NCI-H1048 (cell line): ENCODE measurements around the gene ATP10A.
"Not testable (repeated sequence)": the region's sequence is repeated elsewhere in the genome, so short reads cannot be mapped to it uniquely, and the experiment has no call there.

Experiments used
- DNase-seq: peaks from one replicate; lab custom pipeline; 2025; lab: John Stamatoyannopoulos, UW

The ATP10A gene

DNA sequence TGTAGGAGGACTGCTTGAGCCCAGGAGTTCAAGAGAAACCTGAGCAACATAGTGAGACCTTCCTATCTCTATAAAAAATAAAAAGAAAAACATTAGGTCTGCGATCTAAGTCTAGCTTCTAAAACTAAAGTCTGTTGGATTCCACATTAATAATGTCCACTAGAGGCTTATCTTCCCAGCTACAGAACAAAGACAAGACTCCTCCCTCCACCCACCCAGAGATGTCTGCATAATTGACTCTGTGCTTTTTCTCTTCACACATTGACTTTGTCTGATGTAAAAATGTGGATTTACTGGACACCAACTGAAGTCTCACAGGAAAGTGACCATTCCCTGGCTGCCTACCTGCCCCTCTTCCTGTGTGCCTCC is 91.8 kb downstream of the ATP10A start:
- no peak for DNase-seq

DNA sequence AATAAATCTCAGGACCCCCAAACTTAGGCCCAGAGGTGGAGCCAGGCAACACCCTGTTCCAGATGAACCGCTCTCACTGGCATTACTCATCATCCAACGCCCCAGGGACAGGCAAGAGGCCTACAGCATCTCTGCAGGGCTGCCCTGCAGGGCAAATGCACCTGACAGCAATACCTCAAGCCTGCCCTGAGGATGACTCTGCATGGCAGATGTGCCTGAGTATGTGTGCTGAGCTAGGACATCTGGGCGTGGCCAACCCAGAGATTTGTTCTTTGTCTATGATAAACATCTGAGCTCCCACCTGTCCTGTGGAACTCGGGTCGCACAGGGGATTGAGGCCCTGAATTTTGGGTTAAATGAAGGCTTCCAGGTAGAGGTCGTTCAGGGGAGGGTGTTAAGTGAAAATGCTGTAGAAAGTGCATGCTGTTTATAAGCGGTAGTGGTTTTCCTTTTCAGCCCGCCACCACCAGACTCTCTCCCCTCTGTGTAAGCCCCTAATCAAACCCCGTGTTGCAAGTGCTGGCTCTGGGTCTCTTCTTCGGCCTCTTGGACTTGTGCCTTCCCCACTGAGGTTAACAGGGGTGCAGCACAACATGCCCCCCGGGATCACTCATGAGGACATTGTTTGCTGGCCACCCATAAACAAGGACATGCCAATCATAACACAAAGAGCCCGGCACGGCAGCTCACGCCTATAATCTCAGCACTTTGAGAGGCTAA is 92.3 kb downstream of the ATP10A start:
- DNase-seq: no peak

DNA sequence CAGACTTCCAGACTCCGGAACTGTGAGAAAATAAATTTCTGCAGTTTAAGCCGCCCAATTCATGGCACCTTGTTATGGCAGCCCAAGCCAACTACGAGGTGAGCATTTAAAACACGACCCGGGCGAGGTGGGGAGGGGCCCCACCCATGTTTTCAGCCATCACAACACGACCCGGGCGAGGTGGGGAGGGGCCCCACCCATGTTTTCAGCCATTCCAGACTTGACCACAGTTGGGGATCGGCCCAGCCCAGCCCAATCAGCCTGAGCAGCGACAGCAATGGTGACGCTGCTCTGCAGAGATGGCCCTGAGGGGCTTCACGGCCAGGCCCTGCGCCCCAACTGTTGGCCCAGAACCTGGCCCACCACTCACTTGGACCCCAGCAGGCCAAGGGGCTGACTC is 93.1 kb downstream of the ATP10A start:
- no peak for DNase-seq

DNA sequence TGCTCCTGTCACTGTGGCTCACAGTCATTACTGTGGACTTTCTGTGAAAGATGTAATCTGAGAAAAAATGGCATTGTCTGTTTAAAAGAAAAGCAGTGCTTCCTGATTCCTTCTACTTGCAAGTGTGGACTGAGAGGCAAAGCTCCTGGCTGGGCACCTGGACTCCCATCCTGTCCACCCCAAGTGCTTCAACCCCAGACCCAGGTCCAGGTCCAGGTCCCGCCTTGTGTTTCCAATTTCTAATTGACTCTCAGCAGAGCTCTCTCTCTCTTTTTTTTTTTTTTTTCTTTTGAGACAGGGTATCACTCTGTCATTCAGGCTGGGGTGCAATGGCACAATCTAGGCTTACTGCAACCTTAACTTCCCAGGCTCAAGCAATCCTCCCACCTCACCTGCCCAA is 94.9 kb downstream of the ATP10A start:
- no peak for DNase-seq

DNA sequence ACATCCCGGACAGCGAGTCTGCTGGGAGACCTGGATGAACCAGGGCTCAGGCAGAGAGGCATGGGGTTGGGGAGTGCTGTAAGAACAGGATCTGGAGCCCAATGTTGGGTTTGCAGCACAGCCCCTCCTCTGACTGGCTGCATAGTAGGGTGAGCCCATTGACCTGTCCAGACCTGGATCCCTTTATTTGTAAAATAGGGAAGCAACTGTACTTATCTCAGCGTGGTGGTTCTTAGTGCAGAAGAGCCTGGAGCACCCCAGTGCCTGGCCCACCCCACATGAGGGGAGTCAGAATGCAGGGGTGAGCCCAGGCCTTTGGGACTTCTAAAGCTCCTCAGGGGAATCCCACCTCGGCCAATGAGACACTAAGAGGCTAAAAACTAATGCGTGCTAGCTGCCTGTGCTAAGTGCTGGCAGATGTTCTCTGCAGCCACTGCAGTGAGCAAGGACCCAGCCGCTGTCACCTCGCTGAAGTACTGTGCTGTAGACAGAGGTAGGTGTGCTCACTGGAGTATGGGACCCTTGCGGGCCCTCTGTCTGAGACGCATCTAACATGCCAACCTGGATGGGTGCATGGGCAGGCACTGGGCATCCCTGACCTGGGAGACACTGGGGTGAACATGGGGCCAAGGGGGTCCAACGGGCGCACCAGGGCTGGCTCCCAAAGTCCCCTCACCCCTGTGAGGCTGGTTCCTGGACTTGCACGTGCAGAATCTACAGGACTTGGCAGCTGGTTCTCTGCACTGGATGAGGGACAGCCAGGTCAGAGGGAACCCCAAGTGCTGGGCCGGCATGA is 95.6 kb downstream of the ATP10A start:
- DNase-seq: no peak

DNA sequence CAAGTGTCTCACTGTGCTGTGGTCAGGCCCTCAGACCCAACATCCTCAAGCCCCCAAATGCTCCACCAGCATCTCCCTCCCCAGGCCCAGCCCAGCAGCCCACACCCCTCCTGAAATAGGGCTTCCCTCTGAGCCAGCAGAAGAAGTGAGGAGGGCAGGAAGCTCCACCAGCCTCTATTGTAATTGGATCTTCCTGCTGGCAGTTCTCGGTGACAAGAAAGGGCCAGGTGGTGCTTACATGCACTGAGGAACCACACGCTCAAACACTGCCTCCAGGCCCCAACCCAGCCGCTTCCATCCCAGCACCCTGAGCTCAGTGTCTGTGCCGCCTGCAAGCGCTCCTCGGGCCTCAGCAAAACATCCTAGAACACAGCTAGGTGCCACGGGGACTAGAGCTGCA is 96.7 kb downstream of the ATP10A start:
- no peak for DNase-seq

DNA sequence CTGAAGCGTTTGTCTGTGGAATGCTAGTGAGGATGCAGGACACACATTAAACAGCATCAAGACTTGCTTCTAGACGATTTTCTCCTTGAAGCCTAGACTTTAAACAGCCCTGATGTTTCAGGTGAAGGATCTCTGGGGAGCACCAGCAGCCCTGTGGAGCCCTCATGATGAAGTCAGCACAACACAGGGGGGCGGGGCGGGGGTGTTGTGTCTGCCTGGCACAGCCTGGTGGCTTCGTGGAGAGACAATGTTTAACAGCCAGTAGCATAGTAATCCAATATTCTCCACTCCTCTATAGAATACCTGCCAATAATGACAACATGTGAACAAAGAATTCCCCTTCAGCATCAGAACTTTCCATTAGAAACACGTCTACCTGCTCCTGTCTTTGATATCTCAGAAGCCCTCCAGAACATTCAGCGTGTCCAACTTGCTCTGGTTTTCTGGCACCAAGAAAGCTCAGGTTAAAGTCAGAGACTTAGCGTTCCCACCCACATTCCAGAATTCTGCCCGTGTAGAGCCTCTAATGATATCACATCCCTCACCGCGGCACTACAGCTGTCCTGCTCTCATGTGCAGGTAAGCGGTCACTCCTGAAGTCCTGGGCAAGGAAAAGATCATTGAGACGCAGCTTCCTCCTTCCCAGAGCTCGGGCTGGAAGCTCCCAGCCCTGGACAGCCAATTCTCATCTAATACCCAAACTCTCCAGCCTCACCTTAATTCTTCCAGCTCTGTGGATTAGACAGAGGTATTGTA is 98.0 kb downstream of the ATP10A start:
- no peak for DNase-seq

DNA sequence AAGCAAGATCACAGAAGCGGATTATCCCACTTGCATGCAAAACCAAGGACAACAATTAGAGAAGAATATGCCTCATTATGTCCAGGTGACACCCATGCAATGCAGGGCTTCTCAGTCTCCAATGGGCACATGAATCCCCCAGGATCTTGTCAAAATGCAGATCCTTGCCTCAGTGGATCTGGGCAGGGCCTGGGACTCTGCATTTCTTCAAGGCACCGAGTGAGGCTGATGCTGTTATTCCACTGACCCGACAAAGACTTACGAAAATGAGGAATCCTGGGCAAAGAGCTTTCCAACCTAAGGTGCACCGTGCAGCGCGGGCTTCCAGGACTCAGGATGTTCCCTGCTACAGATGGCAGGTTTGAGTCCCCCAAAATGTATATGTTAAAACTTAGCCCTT is 99.2 kb downstream of the ATP10A start:
- no peak for DNase-seq

DNA sequence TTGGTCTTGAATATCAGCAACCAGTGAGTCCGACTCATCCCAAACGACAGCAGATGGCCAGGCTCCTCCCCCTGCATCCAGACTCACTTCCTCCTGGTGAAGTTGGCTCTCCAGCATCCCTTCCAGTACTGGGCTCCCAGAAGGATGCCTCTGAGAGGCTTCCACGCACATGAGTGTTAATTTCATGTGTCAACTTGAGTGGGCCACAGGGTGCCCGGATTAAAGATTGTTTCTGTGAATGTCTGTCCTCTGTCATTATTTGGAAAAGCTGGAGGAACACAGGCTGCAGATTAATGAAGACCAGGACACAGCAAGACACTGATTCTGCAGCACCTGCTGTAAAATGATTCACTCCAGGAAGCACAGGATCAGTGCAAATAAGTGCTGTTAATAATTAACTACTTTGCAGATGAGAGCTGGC is 99.8 kb downstream of the ATP10A start:
- no peak for DNase-seq

DNA sequence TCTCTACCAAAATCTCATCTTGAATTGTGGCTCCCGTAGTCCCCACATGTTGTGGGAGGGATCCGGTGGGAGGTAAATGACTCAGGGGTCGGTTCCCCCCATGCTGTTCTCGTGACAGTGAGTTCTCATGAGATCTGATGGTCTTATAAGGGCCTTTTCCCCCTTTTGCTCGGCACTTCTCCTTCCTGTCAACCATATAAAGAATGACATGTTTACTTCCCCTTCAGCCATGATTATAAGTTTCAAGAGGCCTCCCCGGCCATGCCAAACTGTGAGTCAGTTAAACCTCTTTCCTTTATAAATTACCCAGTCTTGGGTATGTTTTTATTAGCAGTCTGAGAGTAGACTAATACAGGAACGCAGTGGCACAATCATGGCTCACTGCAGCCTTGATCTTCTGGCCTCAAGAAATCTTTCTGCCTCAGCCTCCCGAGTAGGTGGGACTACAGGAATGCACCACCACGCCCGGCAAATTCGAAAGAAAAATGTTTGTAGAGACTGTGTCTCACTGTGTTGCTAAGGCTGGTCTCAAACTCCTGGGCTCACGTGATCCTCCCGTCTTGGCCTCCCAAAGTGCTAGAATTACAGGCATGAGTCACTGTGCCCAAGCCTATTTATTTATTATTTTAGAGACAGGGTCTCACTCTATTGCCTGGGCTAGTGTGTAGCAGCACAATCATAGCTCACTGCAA is 101.0 kb downstream of the ATP10A start:
- DNase-seq: no peak

DNA sequence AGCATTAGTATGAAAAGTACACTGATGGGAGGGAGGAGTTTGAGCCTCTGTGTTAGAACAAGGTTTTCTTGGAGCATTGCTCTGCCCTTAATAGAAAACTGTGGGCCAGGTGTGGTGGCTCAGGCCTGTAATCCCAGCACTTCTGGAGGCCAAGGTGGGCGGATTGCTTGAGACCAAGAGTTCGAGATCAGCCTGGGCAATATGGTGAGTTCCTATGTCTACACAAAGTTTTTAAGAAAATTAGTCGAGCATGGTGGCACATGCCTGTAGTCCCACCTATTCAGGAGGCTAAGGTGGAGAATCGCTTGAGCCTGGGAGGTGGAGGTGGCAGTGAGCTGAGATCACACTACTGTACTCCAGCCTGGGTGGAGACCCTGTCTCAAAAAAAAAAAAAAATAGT is 103.7 kb downstream of the ATP10A start:
- no peak for DNase-seq

DNA sequence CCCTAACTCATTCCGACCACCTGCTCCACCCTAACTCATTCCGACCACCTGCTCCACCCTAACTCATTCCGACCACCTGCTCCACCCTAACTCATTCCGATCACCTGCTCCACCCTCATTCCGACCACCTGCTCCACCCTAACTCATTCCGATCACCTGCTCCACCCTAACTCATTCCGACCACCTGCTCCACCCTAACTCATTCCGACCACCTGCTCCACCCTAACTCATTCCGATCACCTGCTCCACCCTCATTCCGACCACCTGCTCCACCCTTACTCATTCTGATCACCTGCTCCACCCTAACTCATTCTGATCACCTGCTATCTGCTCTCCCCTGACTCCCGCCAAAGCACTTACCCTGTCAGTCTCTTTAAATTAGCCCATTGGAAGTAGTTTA is 104.5 kb downstream of the ATP10A start:
- DNase-seq: not testable (repeated sequence)

DNA sequence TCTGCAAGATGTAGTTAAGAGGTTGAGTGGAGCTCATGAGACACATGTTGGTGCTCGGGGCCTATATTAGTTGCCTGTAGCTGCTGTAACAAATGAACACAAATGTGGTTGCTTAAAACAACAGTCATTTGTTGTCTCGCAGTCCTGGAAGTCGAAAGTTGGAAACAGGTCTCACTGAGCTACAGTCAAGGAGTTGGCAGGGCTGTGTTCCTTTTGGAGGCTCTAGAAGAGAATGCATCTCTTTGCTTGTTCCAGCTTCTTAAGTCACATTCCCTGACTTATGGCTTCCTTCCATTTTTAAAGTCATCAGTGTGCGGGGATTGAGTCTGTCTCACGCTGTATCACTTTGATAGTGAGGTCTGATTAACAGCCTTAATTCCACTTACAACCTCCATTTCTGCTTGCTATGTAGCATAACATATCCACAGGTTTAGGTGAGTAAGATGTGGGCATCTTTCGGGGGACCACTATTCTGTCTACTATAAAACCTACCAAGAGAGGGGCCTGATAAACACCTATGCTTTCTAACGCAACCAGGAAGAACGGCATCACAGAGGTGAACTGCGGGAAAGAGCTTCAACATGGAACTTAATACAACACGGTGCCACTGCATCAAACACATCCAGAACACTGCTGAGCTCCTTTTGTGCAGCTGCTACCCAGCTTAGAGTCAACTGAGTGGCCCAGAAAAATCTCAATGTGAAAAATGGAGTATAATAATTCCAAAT is 119.4 kb downstream of the ATP10A start:
- no peak for DNase-seq

DNA sequence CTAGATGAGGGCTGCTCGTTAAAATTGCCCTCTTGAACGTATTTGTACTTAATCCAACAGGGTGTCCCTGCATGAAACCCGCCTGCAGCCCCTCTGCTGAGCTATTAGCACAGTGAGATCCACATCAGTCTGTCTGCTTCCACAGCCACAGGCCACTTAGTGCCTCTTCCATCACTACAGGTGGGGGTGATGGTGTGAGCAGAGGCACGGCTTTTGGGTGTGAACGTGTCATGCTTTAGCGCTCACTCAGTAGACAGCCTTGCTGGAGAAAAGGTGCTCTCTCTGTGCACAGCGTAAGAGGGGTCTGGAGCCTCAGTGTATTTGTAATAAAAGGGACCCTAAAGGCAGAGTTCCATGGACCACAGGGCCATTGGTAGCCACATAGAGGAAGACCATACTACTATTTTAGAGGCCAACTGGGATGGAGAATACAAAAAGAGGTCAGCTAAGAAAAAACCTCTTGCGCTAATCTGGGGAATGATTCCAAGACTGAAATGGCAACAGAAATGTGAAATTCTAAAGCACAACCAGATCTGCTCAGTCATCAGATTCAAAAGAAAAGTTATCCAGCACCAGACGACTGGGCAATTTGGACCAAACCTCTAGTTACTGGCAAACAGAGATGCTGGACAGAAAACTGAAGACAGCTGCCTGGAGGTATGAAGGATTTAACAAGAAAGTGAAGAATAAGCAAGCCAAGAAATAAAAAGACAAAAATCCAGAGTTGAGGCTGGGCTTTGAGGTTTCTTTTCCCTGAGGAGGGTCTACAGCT is 120.2 kb downstream of the ATP10A start:
- no peak for DNase-seq

DNA sequence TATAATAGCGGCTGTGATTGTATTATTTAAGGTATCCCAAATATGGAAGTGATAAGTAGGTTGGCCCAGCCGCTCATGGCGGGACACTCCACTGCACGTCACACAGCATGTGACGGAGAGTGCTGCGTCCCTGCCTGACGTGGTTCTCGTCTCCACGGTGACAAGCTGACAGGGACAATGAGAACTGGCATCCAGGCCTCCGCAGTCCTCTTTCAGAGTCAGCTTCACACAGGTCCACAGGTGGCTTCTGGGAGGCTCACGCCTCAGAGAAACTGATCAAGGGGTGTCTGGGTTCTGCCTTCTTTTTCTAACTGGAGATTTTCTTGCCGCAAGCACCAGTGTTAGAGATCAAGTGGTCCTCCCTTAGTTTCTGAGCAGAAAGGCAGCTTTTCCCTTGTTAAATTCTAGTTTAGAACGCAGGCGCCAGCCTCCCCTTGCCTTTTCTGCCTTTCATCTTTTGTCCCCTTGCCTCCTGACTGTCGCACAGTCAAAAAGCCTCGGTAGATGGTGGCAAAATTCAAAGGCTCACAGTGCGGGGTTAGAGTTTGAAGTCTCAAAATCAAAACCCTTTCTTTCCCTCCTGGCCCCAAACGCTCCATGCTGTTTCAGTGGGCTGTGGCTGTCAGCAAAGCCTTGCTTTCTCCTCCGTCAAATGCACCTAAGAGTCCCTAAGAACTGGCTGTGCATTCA is 120.9 kb downstream of the ATP10A start:
- no peak for DNase-seq

DNA sequence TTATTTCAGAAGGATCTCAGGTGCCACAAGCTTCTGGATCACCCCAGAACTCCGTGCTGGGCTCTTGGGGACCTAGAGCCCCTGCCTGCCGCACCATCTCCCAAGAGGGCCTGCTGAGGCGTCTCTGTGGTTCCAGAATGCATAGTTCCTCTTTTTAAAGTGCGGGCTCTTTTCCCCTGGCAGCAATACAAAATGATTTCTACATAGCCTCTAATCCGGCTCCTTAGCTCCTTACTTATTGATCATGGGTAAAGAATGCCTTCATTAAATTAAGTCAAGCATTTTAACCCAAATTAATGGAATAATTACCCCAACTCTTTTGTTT is 121.9 kb downstream of the ATP10A start:
- no peak for DNase-seq

DNA sequence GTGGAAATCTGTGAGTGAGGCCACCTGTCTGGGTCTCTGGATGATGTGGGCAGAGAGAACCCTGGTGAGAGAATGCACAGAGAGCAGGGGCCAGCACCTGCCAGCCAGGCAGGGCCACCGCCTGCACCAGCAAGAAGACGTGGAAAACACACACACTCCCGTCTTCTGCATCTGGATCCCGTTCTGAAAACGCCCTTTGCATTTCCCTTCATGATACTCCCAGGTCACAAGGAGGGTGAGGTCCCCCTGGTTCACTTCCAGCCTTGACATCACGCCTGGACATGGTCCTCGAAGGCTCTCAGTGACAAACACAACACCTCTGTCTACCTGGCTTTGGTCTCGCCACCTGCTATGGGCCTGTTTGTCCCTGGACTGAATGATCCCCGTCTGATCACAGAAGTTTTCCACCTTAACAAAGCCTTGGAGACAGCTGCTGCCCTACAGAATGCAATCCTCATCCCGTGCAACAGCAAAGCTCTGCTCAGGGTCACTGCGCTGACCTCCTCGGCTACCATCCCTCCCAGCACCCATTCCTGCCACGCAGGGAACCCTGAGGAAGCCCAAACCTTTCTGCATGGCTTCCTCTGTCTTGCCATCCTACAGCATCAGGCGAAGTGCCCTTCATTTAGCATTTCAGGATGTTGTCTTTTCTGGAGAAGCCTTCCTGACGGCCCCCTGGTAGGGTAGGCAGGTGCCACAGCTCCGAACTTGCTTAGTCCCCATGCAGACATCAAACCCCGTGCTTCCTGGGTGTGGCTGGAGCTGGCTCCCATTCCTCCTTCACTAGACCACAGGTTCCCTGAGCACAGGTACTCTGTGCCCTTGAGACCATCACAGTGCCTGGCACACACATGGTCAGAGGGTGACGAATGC is 122.5 kb downstream of the ATP10A start:
- no peak for DNase-seq

DNA sequence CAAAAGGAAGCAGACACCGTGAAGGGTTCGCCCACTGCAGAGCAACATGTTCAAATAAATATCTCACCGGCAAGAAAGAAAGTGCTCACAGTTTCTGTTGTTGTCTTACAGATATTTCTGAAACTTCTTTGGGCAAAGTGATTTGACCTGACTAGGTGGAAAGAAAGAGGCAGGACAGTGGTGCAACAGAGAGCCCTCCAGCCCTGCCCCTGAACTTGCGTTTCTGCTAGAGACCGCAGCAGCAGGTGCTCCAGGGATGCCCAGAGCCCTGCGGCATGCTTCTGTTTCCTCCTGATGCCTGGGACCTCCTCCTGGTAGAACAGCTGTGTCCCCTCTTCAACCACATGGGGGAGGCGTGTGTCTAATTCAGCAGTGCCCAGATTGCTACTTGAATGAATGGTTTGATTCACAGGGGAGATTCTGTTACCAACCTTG is 123.4 kb downstream of the ATP10A start:
- DNase-seq: no peak

DNA sequence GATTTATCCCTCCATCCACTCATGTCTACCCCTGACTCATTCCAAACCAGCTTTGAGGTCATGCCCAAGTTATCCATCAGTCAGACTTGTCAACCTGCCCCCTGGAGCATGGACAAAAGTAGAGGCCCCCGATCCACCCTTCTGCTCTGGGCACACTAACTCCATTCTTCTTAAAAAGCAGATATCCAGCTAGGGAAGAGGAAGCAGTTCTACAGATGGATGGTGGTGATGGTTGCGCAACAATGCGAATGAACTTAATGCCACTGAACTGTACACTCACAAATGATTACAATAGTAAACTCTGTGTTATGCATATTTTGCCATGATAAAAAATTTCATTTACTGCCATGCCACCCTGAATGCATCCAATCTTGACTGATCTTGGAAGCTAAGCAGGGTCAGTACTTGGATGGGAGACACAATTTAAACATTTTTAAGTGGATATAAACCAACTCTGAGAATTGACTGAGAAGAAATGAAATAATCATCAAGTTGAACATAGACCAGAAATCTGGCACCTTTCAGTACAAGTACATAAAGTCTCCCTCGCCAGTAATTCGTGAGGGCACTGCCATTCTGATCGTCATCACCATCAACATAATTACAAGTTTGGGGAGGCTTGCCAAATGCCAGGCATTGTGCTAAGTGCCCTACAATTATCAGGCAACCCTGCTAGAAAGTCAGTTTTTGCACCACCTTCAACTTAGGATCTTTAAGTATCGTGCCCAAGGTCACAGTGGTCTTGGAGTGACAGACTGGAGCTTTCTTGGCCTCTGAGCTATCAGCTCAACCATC is 124.8 kb downstream of the ATP10A start:
- DNase-seq: no peak
